Measurements from ENCODE around the gene NDUFS7. TPM values are rescaled to one million over a fixed set of nuclear protein-coding genes. Genes with fewer than 3 reads are reported as not detected.

Gene NDUFS7
- total RNA-seq, 1 experiment from 2014 or later, result 83.9 TPM

- H3K4me1 ChIP-seq (ENCODE audit: insufficient read depth, low read length), result no peaks in the 10 kb centered on the region
- no peak for TF ChIP-seq CTCF (conservative IDR thresholded peaks at IDR 0.05)
- H3K4me3 Mint-ChIP-seq, result no peak overlapping the region
- H2BK15ac ChIP-seq (ENCODE audit: low read depth, low read length), result no peak overlapping the region
- WGBS (ENCODE audit: extremely low coverage, insufficient read length, low lambda C conversion rate), result no CpG with 5 or more reads among the region's 7 CpGs
- no peaks in the 10 kb centered on the region for H3K9me3 ChIP-seq (ENCODE audit: control insufficient read depth, low read depth, low read length)
- H3K56ac ChIP-seq (ENCODE audit: insufficient read length, low read depth, low read length), result no peak overlapping the region
- H3K23ac ChIP-seq (ENCODE audit: insufficient read length, low read depth, low read length), result no peak overlapping the region
- no peaks in the 10 kb centered on the region for H3K79me1 ChIP-seq (ENCODE audit: insufficient read depth, low read depth, low read length, poor library complexity, severe bottlenecking)
- H3K9ac ChIP-seq (ENCODE audit: extremely low read depth, insufficient read length, low read length), result no peak overlapping the region
- peaks cover 4% of the 10 kb centered on the region for H3K27me3 Mint-ChIP-seq (ENCODE audit: low read depth)
- no peak overlapping the region for H3K27ac ChIP-seq (ENCODE audit: insufficient read length, low read depth, low read length)
- no peak for DNase-seq
- H3K18ac ChIP-seq (ENCODE audit: insufficient read length, low read depth, low read length), result no peak overlapping the region
- H3K79me2 ChIP-seq (ENCODE audit: insufficient read depth, low read length), result no peaks in the 10 kb centered on the region
- no peak overlapping the region for H4K8ac ChIP-seq (replicated peaks; ENCODE audit: insufficient read length, low read depth, low read length)
- H4K20me1 ChIP-seq (ENCODE audit: control insufficient read depth, insufficient read depth, insufficient read length), result no peaks in the 10 kb centered on the region
- H3K36me3 Mint-ChIP-seq (ENCODE audit: insufficient read depth in 1 of 3, low read depth in 3 of 3), result no peaks in the 10 kb centered on the region
- no peaks in the 10 kb centered on the region for H3K9me3 Mint-ChIP-seq
- H2BK12ac ChIP-seq (ENCODE audit: insufficient read length, low read depth, low read length), result no peak overlapping the region
- no peak overlapping the region for H2BK5ac ChIP-seq (ENCODE audit: insufficient read length, low read length)
- H3K27ac Mint-ChIP-seq, result no peak overlapping the region; a peak in 1 of 7 replicates
- no peak overlapping the region for H4K5ac ChIP-seq (ENCODE audit: insufficient read length, low read depth, low read length)
- H2AK5ac ChIP-seq (ENCODE audit: insufficient read length, low read length), result no peak overlapping the region
- H4K91ac ChIP-seq (ENCODE audit: insufficient read length, low read depth, low read length), result no peak overlapping the region
- no peaks in the 10 kb centered on the region for H3K27me3 ChIP-seq (ENCODE audit: insufficient read depth, low read length)
- H2AFZ ChIP-seq (ENCODE audit: low read length), result no peak overlapping the region
- no peak overlapping the region for H3K4ac ChIP-seq (ENCODE audit: low read depth, low read length)
- H2BK20ac ChIP-seq (ENCODE audit: low read depth, low read length, poor library complexity, severe bottlenecking), result no peak overlapping the region
- H3K4me1 Mint-ChIP-seq, result peaks cover 0 to 3% of the 10 kb centered on the region in 2 experiments; a peak in 2 of 4 replicates
- no peaks in the 10 kb centered on the region for H3K23me2 ChIP-seq (ENCODE audit: insufficient read length, low read depth, low read length, poor library complexity, severe bottlenecking)
- H3T11ph ChIP-seq (ENCODE audit: low read length), result no peak overlapping the region
- H3K4me2 ChIP-seq (ENCODE audit: insufficient read depth, insufficient read length, low read length), result no peak overlapping the region
- no peak overlapping the region for H2BK120ac ChIP-seq (ENCODE audit: low read depth, low read length, poor library complexity, severe bottlenecking)
- H3K14ac ChIP-seq (ENCODE audit: insufficient read depth, low read length), result no peak overlapping the region
Measured at GRCh38 chr19:1343041-1343440, 40.7 kb upstream of the NDUFS7 start.
